ENCODE results near the gene TAF11L9.
"Not testable (repeated sequence)": the region's sequence is repeated elsewhere in the genome, so short reads cannot be mapped to it uniquely, and the experiment has no call there.

The TAF11L9 gene

DNA sequence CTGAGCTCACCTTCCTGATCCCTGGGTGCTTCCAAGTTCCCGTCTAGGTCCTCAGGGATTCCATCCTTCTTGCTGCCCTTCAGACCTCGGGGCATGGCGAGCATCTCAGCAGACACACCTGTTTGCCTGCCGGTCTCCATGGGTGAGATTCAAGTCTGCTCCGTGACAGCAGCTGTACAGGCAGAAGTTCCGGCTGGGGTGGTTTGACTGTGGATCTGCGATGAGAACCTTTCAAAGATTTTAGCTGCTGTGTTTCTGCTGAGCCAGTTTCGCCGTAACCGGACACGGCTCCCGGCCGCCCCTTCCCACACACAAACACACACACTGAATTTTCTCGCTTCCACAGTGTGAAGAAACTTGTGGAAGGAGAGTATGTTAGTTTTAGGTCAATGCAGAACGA, at the start of gene TAF11L9:
Gene TAF11L9, minus strand, starts transcription at position 140 of the 400 bp plus-strand sequence.
- not testable (repeated sequence) for DNase-seq (ENCODE audit: low spot score); FAIRE-seq

GRCh38 chr5:17634160-17634559, 40.0 kb upstream of the TAF11L9 start, which contains the start of gene TAF11L14:
Gene TAF11L14, plus strand, starts transcription at chr5:17634460.
- FAIRE-seq: no peak
- DNase-seq (ENCODE audit: low spot score): no peak

GRCh38 chr5:17631788-17632187, 37.6 kb upstream of the TAF11L9 start, which contains the start of gene TAF11L13:
Gene TAF11L13, plus strand, starts transcription at chr5:17632088.
- not testable (repeated sequence) for DNase-seq (ENCODE audit: low spot score); FAIRE-seq

GRCh38 chr5:17625686-17626085, 31.5 kb upstream of the TAF11L9 start:
- DNase-seq (ENCODE audit: low spot score): no peak
- FAIRE-seq: no peak

DNA sequence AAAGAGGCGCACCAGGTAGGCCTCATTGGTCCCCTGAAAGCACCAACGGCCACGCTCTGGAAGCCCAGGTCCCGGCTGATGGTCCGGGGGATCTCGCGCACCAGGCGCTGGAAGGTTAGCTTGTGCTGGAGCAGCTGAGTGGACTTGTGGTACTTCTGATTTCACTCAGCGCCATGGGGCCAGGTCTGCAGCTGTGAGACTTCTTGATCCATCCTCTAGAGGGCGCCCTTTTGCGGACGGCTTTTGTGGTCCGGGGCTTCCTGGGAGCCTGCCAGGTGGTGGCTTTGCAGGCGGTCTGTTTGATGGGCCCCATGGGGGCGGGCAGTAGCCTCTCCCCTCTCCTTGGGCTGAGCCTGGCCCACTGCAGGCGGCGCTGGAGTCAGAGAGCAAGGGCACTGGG, 26.4 kb upstream of the TAF11L9 start:
- FAIRE-seq (no peak), DNase-seq (ENCODE audit: low spot score) (no peak)

DNA sequence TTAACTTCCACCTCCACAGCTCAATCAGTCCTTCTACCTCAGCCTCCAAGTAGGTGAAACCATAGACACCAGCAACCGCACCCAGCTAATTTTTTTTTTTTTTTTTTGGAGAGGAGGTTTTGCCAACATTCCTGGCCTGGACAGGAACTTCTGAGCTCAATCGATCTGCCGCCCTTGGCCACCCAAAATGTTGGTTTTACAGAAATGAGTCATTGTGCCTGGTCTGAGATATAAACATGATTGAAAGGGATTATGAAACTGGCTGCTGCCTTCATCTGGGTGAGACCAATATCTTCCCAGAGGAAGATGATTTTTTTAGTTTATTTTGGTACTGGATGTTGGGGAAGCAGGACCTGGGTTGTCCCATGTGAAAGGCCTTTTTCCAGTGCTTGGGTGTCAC, 25.2 kb upstream of the TAF11L9 start:
- FAIRE-seq: no peak
- peak; percentile 78 for DNase-seq (ENCODE audit: low spot score)

GRCh38 chr5:17614872-17615605, 20.8 kb upstream of the TAF11L9 start:
- FAIRE-seq (no peak), DNase-seq (ENCODE audit: low spot score) (no peak)

DNA sequence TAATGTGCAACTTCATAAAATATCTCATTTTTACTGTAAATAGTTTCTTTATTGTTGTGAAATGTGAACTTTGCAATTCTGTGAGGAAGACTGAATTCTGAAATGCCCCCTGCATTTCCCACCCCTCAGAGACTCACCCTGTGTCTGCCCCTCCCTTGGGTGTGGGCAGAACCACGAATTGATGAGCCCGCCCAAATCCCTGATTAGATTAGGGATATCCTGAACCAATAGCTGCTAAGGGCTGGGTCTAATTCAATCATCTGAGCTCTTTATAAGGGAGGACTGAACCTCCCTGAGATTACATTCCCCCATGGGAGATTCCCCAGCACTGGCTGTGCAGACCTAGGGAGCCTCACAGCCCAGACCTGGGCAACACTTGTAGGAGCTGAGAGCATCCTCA, 15.9 kb upstream of the TAF11L9 start, which contains the start of gene TAF11L12:
Gene TAF11L12, plus strand, starts transcription at position 301 of the 400 bp plus-strand sequence.
- not testable (repeated sequence) for FAIRE-seq; DNase-seq (ENCODE audit: low spot score)

- not testable (repeated sequence) for DNase-seq (ENCODE audit: low spot score); FAIRE-seq
Measured at GRCh38 chr5:17607461-17607860, 13.3 kb upstream of the TAF11L9 start.

DNA sequence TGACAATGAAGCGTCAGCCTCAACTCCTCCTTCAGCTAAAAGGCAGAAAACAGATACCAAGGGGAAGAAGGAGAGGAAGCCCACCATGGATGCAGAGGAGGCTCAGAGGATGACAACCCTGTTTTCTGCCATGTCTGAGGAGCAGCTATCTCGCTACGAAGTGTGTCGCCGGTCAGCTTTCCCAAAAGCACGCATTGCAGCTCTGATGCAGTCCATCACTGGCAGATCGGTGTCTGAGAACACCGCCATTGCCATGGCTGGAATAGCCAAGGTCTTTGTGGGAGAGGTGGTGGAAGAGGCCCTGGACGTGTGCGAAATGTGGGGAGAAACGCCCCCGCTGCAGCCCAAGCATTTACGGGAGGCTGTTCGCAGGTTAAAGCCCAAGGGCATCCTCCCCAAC, 10.8 kb upstream of the TAF11L9 start:
- DNase-seq (ENCODE audit: low spot score): no peak
- FAIRE-seq: peak; percentile 9

- DNase-seq (ENCODE audit: low spot score): not testable (repeated sequence)
- FAIRE-seq: peak; percentile 40
Measured at GRCh38 chr5:17603880-17604279, 9.7 kb upstream of the TAF11L9 start, which contains the start of gene TAF11L11. Gene TAF11L11, plus strand, starts transcription at chr5:17604183.

DNA sequence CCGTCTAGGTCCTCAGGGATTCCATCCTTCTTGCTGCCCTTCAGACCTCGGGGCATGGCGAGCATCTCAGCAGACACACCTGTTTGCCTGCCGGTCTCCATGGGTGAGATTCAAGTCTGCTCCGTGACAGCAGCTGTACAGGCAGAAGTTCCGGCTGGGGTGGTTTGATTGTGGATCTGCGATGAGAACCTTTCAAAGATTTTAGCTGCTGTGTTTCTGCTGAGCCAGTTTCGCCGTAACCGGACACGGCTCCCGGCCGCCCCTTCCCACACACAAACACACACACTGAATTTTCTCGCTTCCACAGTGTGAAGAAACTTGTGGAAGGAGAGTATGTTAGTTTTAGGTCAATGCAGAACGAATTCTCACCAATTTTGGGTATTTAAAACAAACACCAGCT, 3.5 kb upstream of the TAF11L9 start, which contains the start of gene TAF11L10:
Gene TAF11L10, minus strand, starts transcription at position 101 of the 400 bp plus-strand sequence.
- FAIRE-seq; DNase-seq (ENCODE audit: low spot score): not testable (repeated sequence)

DNA sequence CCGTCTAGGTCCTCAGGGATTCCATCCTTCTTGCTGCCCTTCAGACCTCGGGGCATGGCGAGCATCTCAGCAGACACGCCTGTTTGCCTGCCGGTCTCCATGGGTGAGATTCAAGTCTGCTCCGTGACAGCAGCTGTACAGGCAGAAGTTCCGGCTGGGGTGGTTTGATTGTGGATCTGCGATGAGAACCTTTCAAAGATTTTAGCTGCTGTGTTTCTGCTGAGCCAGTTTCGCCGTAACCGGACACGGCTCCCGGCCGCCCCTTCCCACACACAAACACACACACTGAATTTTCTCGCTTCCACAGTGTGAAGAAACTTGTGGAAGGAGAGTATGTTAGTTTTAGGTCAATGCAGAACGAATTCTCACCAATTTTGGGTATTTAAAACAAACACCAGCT, 3.3 kb downstream of the TAF11L9 start, which contains the start of gene TAF11L8:
Gene TAF11L8, minus strand, starts transcription at position 101 of the 400 bp plus-strand sequence.
- FAIRE-seq; DNase-seq (ENCODE audit: low spot score): not testable (repeated sequence)

- DNase-seq (ENCODE audit: low spot score); FAIRE-seq: not testable (repeated sequence)
Measured at GRCh38 chr5:17585658-17586057, 8.5 kb downstream of the TAF11L9 start, which contains the start of gene TAF11L7. Gene TAF11L7, minus strand, starts transcription at chr5:17585758.

Measured in urothelium cell line (cell line).